ENCODE data around the gene FSTL5.
"Not testable (repeated sequence)": the region's sequence is repeated elsewhere in the genome, so short reads cannot be mapped to it uniquely, and the experiment has no call there.

FSTL5 gene

DNA sequence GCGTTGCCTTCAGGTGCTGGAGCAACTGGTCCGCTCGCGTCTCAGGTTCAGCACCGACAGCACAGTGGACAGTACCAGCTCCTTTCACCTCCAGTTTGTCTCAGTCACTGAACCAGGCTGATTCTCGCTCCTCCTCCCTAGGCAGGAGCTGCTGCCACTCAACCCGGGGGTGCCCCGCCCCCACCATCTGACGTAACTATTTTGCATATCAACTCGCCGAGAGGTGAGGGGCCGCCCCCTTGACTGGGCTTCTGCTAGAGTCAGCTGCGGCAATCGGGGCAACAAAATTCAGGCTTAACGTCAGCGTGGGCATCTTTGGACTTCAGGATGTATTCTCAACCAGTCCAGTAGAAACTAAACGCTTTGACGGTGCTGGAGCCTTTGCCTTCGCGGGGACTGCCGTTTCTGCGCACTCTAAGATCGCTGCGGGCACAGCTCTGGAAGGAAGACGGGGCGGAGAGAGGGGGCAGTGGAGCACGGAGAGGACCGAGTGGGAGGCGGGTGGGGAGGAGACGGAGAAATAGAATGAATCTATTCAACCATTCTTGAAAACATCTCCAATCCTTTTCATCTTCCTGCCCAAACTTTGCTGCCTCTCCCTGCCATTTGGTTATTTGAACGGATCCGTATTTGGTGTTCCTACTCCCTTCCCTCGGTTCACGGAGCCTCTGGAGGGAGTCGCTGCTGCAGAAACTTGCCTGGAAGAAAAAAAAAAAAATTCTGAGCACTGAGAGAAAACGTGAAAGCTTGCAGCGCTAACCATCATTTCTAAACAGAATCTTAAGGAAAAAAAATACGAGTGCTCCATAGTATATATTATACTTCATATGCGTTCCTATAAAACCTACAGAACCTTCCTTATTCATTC, at the start of gene FSTL5:
Gene FSTL5, minus strand, starts transcription at position 109 of the 868 bp plus-strand sequence. CDS start 52,604 bp downstream, outside the sequence.
- DNase-seq (ENCODE audit: low read depth), result peak; percentile 12

DNA sequence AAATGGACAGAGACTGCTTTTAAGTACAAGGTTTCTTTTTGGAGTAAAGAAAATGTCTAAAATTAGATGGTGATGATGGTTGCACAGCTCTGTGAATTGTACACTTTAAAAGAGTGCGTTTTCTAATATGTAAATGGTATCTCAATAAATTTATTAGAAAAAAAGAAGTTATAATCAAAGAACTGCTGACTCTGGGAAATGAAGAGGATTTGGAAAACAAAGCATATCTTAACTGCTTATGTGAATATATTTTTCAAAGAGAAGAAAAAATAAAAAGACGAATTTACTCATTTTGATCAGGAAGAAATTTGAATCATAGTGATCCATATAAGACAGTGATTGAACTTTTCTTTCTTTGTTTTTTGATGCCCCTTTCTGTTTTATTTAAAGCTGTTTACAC, 45.9 kb upstream of the FSTL5 start:
- no peak for DNase-seq (ENCODE audit: low read depth)

- DNase-seq (ENCODE audit: low read depth), result not testable (repeated sequence)
Observed at GRCh38 chr4:162203478-162203877, 39.7 kb upstream of the FSTL5 start.

DNA sequence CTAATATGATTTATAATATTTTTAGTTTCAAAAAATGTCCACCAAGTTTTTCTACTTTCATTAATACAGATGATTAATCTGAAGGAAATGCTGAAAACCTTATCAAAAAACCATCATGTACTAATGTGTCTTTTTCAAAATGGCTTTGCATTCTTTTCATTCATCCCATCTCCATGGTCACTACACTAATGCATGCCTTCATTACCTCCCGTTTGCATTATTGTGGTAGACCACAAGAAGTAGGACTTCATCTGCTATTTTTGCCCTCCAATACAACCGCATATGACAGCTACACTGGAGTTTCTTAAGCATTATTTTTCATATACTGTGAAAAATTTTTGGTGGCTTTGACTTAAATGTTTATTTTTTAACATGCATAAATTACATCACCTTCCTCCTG, 37.9 kb upstream of the FSTL5 start:
- no peak for DNase-seq (ENCODE audit: low read depth)

DNA sequence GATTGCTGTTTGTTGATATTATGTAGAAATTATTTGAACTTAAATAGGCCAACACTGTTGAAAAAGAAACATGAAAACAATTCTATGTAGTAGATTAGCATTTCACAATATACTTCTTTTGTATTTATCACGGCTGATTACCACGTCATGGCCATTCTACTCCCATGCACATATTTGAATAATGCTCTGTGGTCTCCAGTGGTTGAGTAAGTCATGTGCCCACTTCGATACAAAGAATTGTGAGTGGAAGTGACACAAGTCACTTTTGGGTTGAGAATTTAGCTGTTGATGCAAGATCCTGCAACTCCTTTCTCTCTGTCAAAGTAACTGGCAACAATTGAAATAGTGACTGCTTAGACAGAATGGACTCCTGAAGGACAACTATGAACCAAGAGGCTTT, 6.7 kb upstream of the FSTL5 start:
- no peak for DNase-seq (ENCODE audit: low read depth)

DNA sequence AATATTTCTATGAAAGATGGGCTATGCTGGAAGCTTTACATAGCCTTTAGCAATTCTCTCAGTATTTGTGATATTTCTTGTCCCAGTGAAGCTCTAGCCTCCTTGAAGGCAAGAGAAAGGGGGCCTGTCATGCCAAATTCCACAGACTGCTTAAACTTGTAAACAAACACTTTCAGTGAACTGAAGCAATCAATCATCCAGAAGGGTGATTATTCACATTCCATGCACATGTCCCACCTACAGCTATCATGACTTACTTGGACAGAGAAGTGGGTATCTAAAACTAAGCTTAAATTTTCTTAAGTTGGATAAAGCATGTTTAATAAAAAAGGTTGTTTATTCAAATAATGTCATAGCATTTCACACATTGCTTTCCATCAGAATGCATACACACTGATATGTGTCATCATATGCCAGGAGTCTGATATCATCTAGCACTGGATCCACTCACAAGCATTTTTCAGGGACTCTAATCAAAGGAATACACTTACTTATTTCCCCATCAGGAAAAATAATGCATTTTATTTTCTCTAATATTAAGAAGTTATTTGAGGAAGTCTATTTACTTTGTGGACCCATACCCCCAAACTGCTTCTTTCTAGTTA, 1.2 kb upstream of the FSTL5 start:
- DNase-seq (ENCODE audit: low read depth), result no peak

GRCh38 chr4:162162672-162163071, 1.1 kb downstream of the FSTL5 start:
- DNase-seq (ENCODE audit: low read depth), result no peak

DNA sequence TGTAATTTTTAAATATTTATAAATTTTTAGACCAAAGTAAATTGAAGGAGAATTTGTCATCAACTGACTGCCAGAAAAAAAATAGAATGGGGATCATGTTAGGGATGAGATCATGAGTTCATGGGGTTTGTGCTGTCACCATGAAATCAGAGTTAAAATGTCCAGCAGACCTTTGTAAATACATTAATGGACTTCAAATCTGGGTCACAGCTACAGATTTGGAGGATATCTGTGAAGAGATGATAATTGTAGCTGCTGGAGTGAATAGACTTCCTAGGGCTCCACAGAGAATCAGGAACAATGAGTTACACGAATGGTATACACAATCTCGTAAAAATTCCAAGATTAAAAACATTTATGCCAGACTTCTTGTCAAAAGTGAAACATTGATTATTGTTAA, 6.6 kb downstream of the FSTL5 start:
- DNase-seq (ENCODE audit: low read depth), result no peak

GRCh38 chr4:162154862-162155540, 8.8 kb downstream of the FSTL5 start:
- no peak for DNase-seq (ENCODE audit: low read depth)

- no peak for DNase-seq (ENCODE audit: low read depth)
Observed at GRCh38 chr4:162151850-162152249, 11.9 kb downstream of the FSTL5 start.

GRCh38 chr4:162151386-162151785, 12.4 kb downstream of the FSTL5 start:
- no peak for DNase-seq (ENCODE audit: low read depth)

GRCh38 chr4:162149644-162150043, 14.2 kb downstream of the FSTL5 start:
- DNase-seq (ENCODE audit: low read depth), result no peak

GRCh38 chr4:162140051-162140683, 23.6 kb downstream of the FSTL5 start:
- no peak for DNase-seq (ENCODE audit: low read depth)

GRCh38 chr4:162139412-162139811, 24.4 kb downstream of the FSTL5 start:
- no peak for DNase-seq (ENCODE audit: low read depth)

DNA sequence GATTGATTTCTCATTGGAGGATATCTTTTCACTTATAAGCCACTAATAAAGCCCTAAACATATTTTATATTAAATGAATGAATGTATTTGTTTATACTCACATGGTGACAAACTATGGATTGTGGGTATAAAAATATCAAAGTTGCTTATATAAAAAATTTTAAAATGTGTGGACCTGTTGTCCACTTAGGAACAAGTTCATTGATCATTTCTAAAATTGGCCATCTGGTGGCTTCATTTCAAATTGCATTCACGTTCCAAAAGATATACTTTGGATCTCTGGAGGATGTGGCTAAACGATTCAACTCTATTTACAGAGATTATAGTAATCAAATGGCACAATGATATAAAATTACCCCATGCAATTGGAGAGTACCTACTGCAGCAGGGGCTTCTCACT, 32.5 kb downstream of the FSTL5 start:
- no peak for DNase-seq (ENCODE audit: low read depth)

DNA sequence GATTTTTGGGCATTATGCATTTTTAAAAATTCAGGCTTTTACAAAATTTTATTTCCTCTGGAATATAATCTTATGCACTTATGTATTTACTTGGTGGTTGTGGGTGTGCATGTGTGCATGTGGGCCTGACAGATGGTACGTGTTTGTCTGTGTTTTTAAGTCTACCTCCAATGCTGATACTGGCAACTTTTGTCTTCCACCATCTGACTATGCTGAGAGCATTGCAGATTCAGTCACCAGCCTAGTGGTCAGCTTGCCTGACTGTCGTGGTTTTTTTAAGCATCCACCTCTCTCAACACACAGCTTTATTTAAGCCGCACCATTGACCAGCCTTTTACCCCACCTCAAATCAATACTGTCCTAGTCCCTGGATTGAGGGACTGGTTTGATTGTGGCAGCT, 37.1 kb downstream of the FSTL5 start:
- DNase-seq (ENCODE audit: low read depth), result no peak

GRCh38 chr4:162117051-162117450, 46.7 kb downstream of the FSTL5 start:
- DNase-seq (ENCODE audit: low read depth), result no peak

DNA sequence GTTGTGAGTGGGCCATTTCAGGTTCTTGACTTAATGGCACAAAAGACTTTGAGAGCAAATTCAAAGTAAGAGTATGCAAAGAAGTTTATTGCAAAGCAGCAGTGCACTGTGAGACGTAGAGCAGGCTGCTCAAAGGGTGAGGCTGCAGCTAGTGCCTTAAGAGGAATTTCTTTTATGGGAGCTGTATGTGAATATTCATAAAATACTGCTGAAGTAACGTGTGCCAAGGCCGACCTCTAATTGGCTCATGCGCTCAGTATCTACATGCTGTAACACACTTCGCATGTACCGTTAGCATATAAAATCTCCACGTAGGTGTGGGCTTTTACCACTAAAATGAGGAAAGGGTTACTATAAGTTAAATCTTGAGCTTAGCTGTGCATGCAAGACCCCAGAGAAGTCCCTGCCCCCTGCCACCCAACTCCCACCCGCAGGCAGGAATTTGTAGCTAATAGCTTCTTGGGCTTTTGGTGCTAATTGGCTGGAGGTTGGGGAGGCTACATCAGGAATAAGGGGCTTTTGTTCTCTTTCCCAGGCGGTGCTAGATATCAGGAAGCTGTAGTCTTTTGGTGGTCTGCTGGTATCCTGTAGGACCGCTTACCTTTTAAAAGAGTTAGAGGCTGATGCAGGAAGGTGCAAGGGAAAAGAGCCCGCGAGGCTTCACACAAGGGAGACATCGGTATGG, 47.6 kb downstream of the FSTL5 start:
- no peak for DNase-seq (ENCODE audit: low read depth)

GRCh38 chr4:162115333-162115732, 48.5 kb downstream of the FSTL5 start:
- DNase-seq (ENCODE audit: low read depth), result no peak

- no peak for DNase-seq (ENCODE audit: low read depth)
Observed at GRCh38 chr4:162111078-162111477, 52.7 kb downstream of the FSTL5 start.

DNA sequence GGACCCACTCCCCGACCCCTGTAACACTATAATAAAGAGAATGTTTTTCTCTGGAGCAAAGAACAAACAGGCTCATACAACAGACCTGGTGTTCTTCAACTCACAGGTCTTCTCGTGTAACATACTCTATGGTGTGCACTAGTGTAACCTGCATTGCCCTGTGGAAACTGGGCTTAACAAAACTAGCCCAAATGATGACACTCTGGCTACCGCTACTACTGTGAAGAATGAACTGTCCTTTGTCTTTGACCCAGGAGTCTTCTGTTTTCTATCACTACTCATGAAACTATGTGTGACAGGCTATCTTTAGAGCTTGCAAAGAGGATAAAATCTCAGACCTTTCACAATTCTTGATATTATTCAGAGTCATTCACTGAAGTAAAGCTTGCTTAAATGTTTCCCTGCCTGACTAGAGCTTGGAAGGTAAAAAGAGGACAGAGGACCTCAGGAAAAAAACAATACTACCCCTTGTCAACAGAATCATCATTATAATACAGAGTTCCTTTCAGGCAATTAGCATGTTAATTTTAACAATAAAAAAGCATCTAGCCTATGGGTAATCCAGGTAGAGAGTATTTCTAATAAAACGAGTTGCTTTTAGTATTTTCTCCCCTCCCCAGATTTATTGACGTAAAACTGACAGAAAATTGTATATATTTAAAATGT, 59.2 kb downstream of the FSTL5 start:
- no peak for DNase-seq (ENCODE audit: low read depth)
